ENCODE results near the gene BMP8A. TPM values are rescaled to one million over a fixed set of nuclear protein-coding genes. Genes with fewer than 3 reads are reported as not detected.
A peak's percentile ranks its signal among the peaks of the same experiment; 100 is the strongest.
"Not testable (repeated sequence)": the region's sequence is repeated elsewhere in the genome, so short reads cannot be mapped to it uniquely, and the experiment has no call there.

Gene BMP8A
- total RNA-seq, 4 donors from 2014 or later, result 0.40 to 4.0 (median 1.2) TPM

DNA sequence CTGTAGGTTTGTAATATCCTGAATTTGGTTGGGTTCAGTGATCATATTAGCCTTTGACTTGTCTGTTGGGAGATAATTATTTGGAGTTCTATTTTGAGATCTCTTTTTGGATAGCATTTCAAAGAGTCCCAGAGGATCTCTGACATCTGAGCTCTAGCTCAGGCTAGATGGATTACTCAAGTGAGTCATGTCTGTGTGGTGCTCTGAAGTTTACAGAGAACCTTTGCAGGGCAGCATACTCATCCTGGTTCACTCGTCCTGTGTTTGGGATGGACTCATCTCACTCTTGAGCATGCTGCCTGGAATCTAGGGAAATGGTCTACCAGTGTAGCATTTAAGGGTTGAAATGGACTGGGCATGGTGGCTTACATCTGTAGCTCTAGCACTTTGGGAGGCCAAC, 29.4 kb upstream of the BMP8A start:
- no CpG with 5 or more reads among the region's 1 CpG for WGBS, 2 donors (ENCODE audit: low coverage in 1 of 2)
- Histone ChIP-seq H3K27me3 (no peaks in the 10 kb centered on the region), H3K36me3 (peaks cover 15 to 100% of the 10 kb centered on the region in 2 donors), H3K27ac (no peak overlapping the region), H3K4me3 (no peak overlapping the region), H3K4me1 (peaks cover 0 to 24% (median 0%) of the 10 kb centered on the region in 3 donors), H3K9me3 (no peaks in the 10 kb centered on the region)
- TF ChIP-seq POLR2A (IDR thresholded peaks at IDR 0.05) (no peak), POLR2AphosphoS5 (IDR thresholded peaks at IDR 0.05) (no peak), EP300 (IDR thresholded peaks at IDR 0.05) (no peak)
- TF ChIP-seq, protein P1, sequence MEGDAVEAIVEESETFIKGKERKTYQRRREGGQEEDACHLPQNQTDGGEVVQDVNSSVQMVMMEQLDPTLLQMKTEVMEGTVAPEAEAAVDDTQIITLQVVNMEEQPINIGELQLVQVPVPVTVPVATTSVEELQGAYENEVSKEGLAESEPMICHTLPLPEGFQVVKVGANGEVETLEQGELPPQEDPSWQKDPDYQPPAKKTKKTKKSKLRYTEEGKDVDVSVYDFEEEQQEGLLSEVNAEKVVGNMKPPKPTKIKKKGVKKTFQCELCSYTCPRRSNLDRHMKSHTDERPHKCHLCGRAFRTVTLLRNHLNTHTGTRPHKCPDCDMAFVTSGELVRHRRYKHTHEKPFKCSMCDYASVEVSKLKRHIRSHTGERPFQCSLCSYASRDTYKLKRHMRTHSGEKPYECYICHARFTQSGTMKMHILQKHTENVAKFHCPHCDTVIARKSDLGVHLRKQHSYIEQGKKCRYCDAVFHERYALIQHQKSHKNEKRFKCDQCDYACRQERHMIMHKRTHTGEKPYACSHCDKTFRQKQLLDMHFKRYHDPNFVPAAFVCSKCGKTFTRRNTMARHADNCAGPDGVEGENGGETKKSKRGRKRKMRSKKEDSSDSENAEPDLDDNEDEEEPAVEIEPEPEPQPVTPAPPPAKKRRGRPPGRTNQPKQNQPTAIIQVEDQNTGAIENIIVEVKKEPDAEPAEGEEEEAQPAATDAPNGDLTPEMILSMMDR (IDR thresholded peaks at IDR 0.05), result no peak
- ATAC-seq, result no peak

- H3K27me3 ChIP-seq, result no peaks in the 10 kb centered on the region
- ATAC-seq, result no peak
- no peaks in the 10 kb centered on the region for H3K9me3 ChIP-seq
- H3K4me1 ChIP-seq, result peaks cover 0 to 16% (median 0%) of the 10 kb centered on the region in 3 donors
- peak overlapping the region in 2 of 4 donors; percentile 36 to 37 for H3K27ac ChIP-seq
- 56 to 73% methylated on average over 3 of the region's 3 CpGs for WGBS, 2 donors (ENCODE audit: low coverage in 1 of 2)
- H3K36me3 ChIP-seq, result peaks cover 11 to 100% of the 10 kb centered on the region in 2 donors
- TF ChIP-seq POLR2A (IDR thresholded peaks at IDR 0.05), result no peak
- TF ChIP-seq, protein P1 (IDR thresholded peaks at IDR 0.05), result no peak
- TF ChIP-seq POLR2AphosphoS5 (IDR thresholded peaks at IDR 0.05), result no peak
- TF ChIP-seq EP300 (IDR thresholded peaks at IDR 0.05), result no peak
- no peak overlapping the region for H3K4me3 ChIP-seq
Observed at GRCh38 chr1:39466413-39467107, 24.9 kb upstream of the BMP8A start.

GRCh38 chr1:39467108-39467720, 24.2 kb upstream of the BMP8A start:
- H3K9me3 ChIP-seq, ATAC-seq, H3K4me3 ChIP-seq, H3K27me3 ChIP-seq: not testable (repeated sequence)
- 38 to 63% methylated on average over 4 to 11 of the region's 16 CpGs for WGBS, 2 donors (ENCODE audit: low coverage in 1 of 2)
- H3K36me3 ChIP-seq, result peaks cover 8 to 100% of the 10 kb centered on the region in 2 donors
- H3K27ac ChIP-seq, result peak overlapping the region in 1 of 4 donors; percentile 37
- H3K4me1 ChIP-seq, result peaks cover 0 to 16% (median 0%) of the 10 kb centered on the region in 3 donors
- TF ChIP-seq, protein P1 (IDR thresholded peaks at IDR 0.05), result peak in 2 of 4 experiments; percentile 3 to 23

DNA sequence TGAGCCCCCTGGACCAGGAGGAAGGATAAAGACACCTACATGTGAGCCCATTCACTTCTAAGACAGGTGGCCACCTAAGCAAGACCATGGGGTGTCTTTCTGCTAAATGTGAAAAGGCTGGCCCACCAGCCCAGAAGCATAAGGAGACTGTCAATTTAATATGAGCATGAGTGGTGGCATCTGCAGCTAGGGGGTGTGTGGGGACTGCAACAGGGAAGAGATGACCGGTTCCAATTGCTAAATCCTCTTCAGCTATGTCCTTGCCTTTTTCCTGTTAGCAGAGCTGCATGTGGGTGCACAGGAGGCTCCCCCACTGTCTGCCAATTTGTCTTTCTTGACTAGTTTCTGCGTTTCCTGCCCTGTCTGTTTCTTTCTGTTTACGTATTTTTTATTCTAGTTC, 22.3 kb upstream of the BMP8A start:
- Histone ChIP-seq H3K36me3 (peaks cover 8 to 100% of the 10 kb centered on the region in 2 donors), H3K27me3 (no peaks in the 10 kb centered on the region), H3K9me3 (no peaks in the 10 kb centered on the region), H3K4me1 (peaks cover 0 to 16% (median 0%) of the 10 kb centered on the region in 3 donors), H3K27ac (peak overlapping the region in 1 of 4 donors; percentile 4), H3K4me3 (no peak overlapping the region)
- no peak for ATAC-seq
- TF ChIP-seq, protein P1 (IDR thresholded peaks at IDR 0.05), result no peak
- TF ChIP-seq POLR2AphosphoS5 (IDR thresholded peaks at IDR 0.05), result no peak
- no peak for TF ChIP-seq POLR2A (IDR thresholded peaks at IDR 0.05)
- no peak for TF ChIP-seq EP300 (IDR thresholded peaks at IDR 0.05)
- WGBS, 2 donors (ENCODE audit: low coverage in 1 of 2), result 53 to 56% methylated on average over 3 of the region's 3 CpGs

- peaks cover 5 to 100% of the 10 kb centered on the region in 2 donors for H3K36me3 ChIP-seq
- no peaks in the 10 kb centered on the region for H3K27me3 ChIP-seq
- H3K4me3 ChIP-seq, result no peak overlapping the region
- TF ChIP-seq, protein P1 (IDR thresholded peaks at IDR 0.05), result no peak
- no peak for TF ChIP-seq POLR2AphosphoS5 (IDR thresholded peaks at IDR 0.05)
- no peak for TF ChIP-seq POLR2A (IDR thresholded peaks at IDR 0.05)
- TF ChIP-seq EP300 (IDR thresholded peaks at IDR 0.05), result no peak
- no peak overlapping the region for H3K27ac ChIP-seq
- no peaks in the 10 kb centered on the region for H3K9me3 ChIP-seq
- ATAC-seq, result no peak
- H3K4me1 ChIP-seq, result peaks cover 0 to 16% (median 0%) of the 10 kb centered on the region in 3 donors
Observed at GRCh38 chr1:39470040-39470439, 21.4 kb upstream of the BMP8A start.

All from gastroesophageal sphincter (tissue), 4 donors.